ENCODE results near the gene ORM2.

GRCh38 chr9:114370251-114370967, 40.7 kb downstream of the ORM2 start:
- TF ChIP-seq USF2 (IDR thresholded peaks at IDR 0.05; ENCODE audit: low read depth, low read length), result no peak
- TF ChIP-seq, protein P1, sequence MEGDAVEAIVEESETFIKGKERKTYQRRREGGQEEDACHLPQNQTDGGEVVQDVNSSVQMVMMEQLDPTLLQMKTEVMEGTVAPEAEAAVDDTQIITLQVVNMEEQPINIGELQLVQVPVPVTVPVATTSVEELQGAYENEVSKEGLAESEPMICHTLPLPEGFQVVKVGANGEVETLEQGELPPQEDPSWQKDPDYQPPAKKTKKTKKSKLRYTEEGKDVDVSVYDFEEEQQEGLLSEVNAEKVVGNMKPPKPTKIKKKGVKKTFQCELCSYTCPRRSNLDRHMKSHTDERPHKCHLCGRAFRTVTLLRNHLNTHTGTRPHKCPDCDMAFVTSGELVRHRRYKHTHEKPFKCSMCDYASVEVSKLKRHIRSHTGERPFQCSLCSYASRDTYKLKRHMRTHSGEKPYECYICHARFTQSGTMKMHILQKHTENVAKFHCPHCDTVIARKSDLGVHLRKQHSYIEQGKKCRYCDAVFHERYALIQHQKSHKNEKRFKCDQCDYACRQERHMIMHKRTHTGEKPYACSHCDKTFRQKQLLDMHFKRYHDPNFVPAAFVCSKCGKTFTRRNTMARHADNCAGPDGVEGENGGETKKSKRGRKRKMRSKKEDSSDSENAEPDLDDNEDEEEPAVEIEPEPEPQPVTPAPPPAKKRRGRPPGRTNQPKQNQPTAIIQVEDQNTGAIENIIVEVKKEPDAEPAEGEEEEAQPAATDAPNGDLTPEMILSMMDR (conservative IDR thresholded peaks at IDR 0.05; ENCODE audit: low read depth, low read length), result no peak
- TF ChIP-seq FOS (IDR thresholded peaks at IDR 0.05; ENCODE audit: low read depth, low read length), result no peak
- no peak for TF ChIP-seq MXI1 (IDR thresholded peaks at IDR 0.05; ENCODE audit: borderline replicate concordance, low read depth, low read length)
- no peak for TF ChIP-seq CHD1 (IDR thresholded peaks at IDR 0.05; ENCODE audit: low read depth, low read length)

All from IMR-90 (cell line).